Activated CD4-positive, alpha-beta T cell treated with anti-CD3 and anti-CD28 coated beads for 36 hours (primary cell): ENCODE results near the gene TMEM120B. TPM values are rescaled to one million over a fixed set of nuclear protein-coding genes. Genes with fewer than 3 reads are reported as not detected.
A peak's percentile ranks its signal among the peaks of the same experiment; 100 is the strongest.
"Not testable (repeated sequence)": the region's sequence is repeated elsewhere in the genome, so short reads cannot be mapped to it uniquely, and the experiment has no call there.

Source experiments
- ATAC-seq: fragments of 200-7000 bp; cut with Tn5 transposase; one replicate; pipeline ENCODE4 v1.10.0; 2021; ENCODE audit warnings: mild to moderate bottlenecking, moderate library complexity
- CTCF ChIA-PET: fragments of 350-600 bp; sonication (Branson Sonifier 250); formaldehyde crosslinking; loops from one replicate; lab custom pipeline; 2021; ENCODE audit warnings: antibody characterized with exemption; lab: Charles Lee
- POLR2A ChIA-PET: fragments of 350-600 bp; sonication (Branson Sonifier 250); formaldehyde crosslinking; loops from one replicate; lab custom pipeline; 2021; ENCODE audit warnings: antibody characterized with exemption, inconsistent platforms; lab: Charles Lee
- DNase-seq: peaks from one replicate; pipeline ENCODE4 v3.0.0-alpha.2; 2020
- H3K27ac Mint-ChIP-seq: one replicate; pipeline ENCODE4 v1.8.0; 2021; ENCODE audit warnings: mixed read lengths
- H3K27me3 Mint-ChIP-seq: one replicate; pipeline ENCODE4 v1.8.0; 2021; ENCODE audit warnings: mixed read lengths
- H3K36me3 Mint-ChIP-seq: one replicate; pipeline ENCODE4 v1.8.0; 2021; ENCODE audit warnings: low read depth, mixed read lengths
- H3K4me1 Mint-ChIP-seq: one replicate; pipeline ENCODE4 v1.8.0; 2021; ENCODE audit warnings: mixed read lengths
- H3K4me3 Mint-ChIP-seq: one replicate; pipeline ENCODE4 v1.8.0; 2021; ENCODE audit warnings: mild to moderate bottlenecking, moderate library complexity, mixed read lengths
- H3K9me3 Mint-ChIP-seq: one replicate; pipeline ENCODE4 v1.8.0; 2021; ENCODE audit warnings: low read depth, mixed read lengths
- intact Hi-C, 2 experiments: fragments of 100-400 bp; cut with DNase I in 1 of 2; cut with micrococcal nuclease in 1 of 2; formaldehyde crosslinking; loops; one replicate each; pipeline versions ENCODE4 v1.14.2 to v1.15.1; 2022 to 2024; cut with DNase I, micrococcal nuclease
- total RNA-seq, 2 experiments: library from RNA; stranded (reverse); gene quantifications; one replicate each; pipeline ENCODE4 v1.2.3, GENCODE V29; 2021

The TMEM120B gene
- total RNA-seq, 2 experiments from 2014 or later, result 8.8 to 11.7 TPM

DNA sequence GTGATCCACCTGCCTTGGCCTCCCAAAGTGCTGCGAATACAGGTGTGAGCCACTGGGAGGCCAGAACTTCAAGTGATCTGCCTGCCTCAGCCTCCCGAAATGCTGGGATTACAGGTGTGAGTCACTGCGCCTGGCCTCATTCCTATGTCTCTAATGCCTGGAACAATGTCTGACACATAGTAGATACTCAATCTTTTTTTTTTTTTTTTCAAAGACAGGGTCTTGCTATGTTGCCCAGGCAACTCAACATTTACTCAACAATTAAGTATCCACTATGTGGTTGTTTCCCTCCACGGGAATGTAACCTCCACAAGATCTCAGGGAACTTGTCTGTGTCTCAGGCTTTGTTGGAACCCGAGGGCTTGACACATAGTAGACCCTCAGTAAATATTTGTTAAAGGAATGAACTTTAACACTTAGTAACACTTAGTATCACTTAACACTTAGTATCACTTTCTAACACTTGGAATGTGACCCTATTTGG is 3.0 kb upstream of the TMEM120B start:
- DNase-seq (no peak), ATAC-seq (no peak)
- peaks cover 13% of the 10 kb centered on the region for H3K4me1 Mint-ChIP-seq
- no peaks in the 10 kb centered on the region for H3K27me3 Mint-ChIP-seq
- no peak overlapping the region for H3K4me3 Mint-ChIP-seq
- intact Hi-C loops, result no loop called here
- no peaks in the 10 kb centered on the region for H3K9me3 Mint-ChIP-seq
- POLR2A ChIA-PET, result no interaction called here
- CTCF ChIA-PET, result interaction anchor here (4.3 kb wide), 1 partner anchor 84 kb away, joined by 40 read pairs; the partner anchor contains the start of gene RHOF
- peaks cover 3% of the 10 kb centered on the region for H3K36me3 Mint-ChIP-seq
- no peak overlapping the region for H3K27ac Mint-ChIP-seq

DNA sequence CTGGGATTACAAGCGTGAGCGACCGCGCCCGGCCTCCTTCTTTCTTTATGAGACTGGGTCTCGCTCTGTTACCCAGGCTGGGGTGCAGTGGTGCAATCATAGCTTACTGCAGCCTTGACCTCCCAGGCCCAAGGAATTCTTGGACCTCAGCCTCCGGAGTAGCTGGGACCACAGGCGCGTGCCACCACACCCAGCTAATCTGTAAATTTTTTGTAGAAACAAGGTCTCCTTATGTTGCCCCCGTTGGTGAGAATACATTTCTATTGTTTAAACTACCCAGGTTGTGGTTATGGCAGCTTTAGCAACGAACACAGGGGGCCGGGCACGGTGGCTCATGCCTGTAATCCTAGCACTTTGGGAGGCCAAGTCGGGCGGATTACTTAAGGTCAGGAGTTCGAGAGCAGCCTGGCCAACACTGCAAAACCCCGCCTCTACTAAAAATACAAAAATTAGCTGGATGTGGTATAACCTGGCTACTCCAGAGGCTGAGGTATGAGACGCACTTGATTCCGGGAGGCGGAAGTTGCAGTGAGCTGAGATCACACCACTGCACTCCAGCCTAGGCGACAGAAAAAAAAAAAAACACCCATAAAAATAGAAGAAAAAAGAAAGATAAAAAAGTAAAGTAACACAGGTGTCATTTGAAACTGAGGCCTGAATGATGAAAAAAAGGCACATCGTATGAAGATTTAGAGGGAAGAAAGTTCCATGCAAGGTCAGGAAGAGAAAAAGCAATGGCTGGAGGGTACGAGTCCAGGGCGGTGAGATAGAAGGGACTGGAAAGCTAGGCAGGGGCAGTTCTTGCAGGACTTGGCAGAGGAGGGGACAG is 977 bp upstream of the TMEM120B start:
- H3K27ac Mint-ChIP-seq, result peak overlapping the region; percentile 91
- ATAC-seq, result peak; percentile 47
- intact Hi-C loops, result loop anchor here (1.0 to 5.0 kb wide), 13 partner anchors 24 to 516 kb away; partner anchors contain the start of genes ANAPC5 (in 1 of the 2), DIABLO (in 1 of the 2), ORAI1 (in 1 of the 2) and PSMD9 (in 1 of the 2)
- peaks cover 6% of the 10 kb centered on the region for H3K36me3 Mint-ChIP-seq
- peak; percentile 49 for DNase-seq
- ChIA-PET CTCF (interaction anchor here (0.6 to 4.3 kb wide), 12 partner anchors 13 to 208 kb away, joined by 3 to 40 read pairs (median 4); partner anchors contain the start of genes PSMD9 and RHOF), POLR2A (interaction anchor here (0.7 kb wide), 1 partner anchor 84 kb away, joined by 4 read pairs; no protein-coding TSS in a partner anchor)
- H3K9me3 Mint-ChIP-seq, result no peaks in the 10 kb centered on the region
- peaks cover 16% of the 10 kb centered on the region for H3K4me1 Mint-ChIP-seq
- no peaks in the 10 kb centered on the region for H3K27me3 Mint-ChIP-seq
- peak overlapping the region; percentile 95 for H3K4me3 Mint-ChIP-seq

DNA sequence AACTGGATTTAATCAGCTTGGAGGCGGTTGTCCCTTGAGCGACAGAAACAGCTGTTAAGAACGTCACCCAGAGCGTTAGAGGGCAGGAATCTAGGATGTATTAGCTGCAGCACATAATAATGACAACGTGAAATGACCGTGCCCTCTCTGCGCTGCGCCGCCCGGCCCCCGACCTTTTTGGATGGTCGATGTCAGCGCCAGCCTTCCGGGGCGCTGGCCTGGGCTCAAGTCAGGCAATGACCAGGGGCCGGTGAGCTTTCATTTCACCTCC is 427 bp upstream of the TMEM120B start:
- POLR2A ChIA-PET, result interaction anchor here (0.7 to 1.0 kb wide), 2 partner anchors 83 to 85 kb away, joined by 3 to 4 read pairs; no protein-coding TSS in a partner anchor
- H3K27me3 Mint-ChIP-seq, result no peaks in the 10 kb centered on the region
- CTCF ChIA-PET, result interaction anchor here (0.6 to 4.3 kb wide), 14 partner anchors 8 to 218 kb away, joined by 3 to 40 read pairs (median 4); partner anchors contain the start of genes MORN3, PSMD9 and RHOF
- peaks cover 16% of the 10 kb centered on the region for H3K4me1 Mint-ChIP-seq
- ATAC-seq, result peak; percentile 46
- no peaks in the 10 kb centered on the region for H3K9me3 Mint-ChIP-seq
- H3K36me3 Mint-ChIP-seq, result peaks cover 6% of the 10 kb centered on the region
- H3K4me3 Mint-ChIP-seq, result peak overlapping the region; percentile 95
- intact Hi-C loops, result loop anchor here (1.0 to 5.0 kb wide), 13 partner anchors 25 to 515 kb away; partner anchors contain the start of genes ANAPC5 (in 1 of the 2), DIABLO (in 1 of the 2), ORAI1 (in 1 of the 2) and PSMD9 (in 1 of the 2)
- peak; percentile 30 for DNase-seq
- peak overlapping the region; percentile 91 for H3K27ac Mint-ChIP-seq

DNA sequence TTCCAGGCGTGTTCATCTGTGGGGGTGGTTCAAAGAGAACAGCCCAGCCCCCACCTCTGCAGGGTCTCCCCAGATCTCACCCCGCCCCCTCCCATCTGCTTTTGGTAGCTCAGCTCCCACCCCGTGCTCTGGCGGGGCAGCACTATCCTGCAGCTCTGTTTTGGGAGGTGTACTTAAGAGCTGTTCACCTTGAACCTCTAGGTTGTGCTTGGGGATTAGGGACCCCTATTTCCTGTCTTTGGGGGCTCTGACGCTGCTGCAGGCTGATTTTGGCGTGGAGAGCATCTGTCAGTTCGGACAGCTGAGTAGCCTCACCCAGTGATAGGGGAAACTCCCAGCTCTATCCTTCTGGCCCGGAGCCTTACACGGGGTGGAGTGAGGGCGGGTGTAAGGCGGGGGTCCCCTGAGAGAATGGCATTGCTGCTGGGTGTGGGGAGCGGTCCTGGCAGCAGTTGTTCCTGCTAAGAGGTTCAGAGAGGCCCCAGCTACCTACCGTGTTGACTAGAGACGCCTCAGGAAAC is 765 bp downstream of the TMEM120B start:
- DNase-seq (no peak), ATAC-seq (no peak)
- ChIA-PET POLR2A (no interaction called here), CTCF (interaction anchor here (0.6 to 4.3 kb wide), 13 partner anchors 9 to 219 kb away, joined by 3 to 40 read pairs (median 3); partner anchors contain the start of genes PSMD9 and RHOF)
- peak overlapping the region; percentile 95 for H3K4me3 Mint-ChIP-seq
- H3K9me3 Mint-ChIP-seq, result no peaks in the 10 kb centered on the region
- intact Hi-C loops, result loop anchor here (2.0 to 5.0 kb wide), 3 partner anchors 79 to 514 kb away; partner anchors contain the start of genes DIABLO (in 1 of the 2) and RHOF (in 1 of the 2)
- H3K27ac Mint-ChIP-seq, result peak overlapping the region; percentile 25
- peaks cover 9% of the 10 kb centered on the region for H3K36me3 Mint-ChIP-seq
- no peaks in the 10 kb centered on the region for H3K27me3 Mint-ChIP-seq
- H3K4me1 Mint-ChIP-seq, result peaks cover 16% of the 10 kb centered on the region

DNA sequence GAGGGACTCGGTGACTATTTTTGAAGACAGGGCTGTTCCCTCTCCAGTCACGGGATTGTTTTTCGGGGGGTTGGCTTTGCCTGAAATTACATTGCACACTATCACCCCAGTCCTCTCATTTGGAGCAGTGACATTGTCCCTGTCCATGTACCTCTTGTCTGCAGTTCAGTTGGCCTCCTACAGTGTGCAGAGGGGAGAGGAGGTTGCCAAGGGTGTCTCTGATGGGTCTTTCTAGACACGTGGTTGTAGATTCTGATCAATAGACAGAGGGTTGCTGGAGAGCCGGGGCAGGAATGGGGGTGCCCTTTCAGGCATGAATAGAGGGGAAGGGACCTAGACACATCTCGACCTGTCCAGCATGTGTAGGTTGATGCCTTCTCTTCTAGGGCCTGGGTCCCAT is 1.2 kb downstream of the TMEM120B start:
- Mint-ChIP-seq H3K4me1 (peaks cover 16% of the 10 kb centered on the region), H3K27me3 (no peaks in the 10 kb centered on the region), H3K4me3 (peak overlapping the region; percentile 95), H3K36me3 (peaks cover 10% of the 10 kb centered on the region), H3K9me3 (no peaks in the 10 kb centered on the region), H3K27ac (no peak overlapping the region)
- intact Hi-C loops, result loop anchor here (2.0 to 5.0 kb wide), 3 partner anchors 79 to 514 kb away; partner anchors contain the start of genes DIABLO (in 1 of the 2) and RHOF (in 1 of the 2)
- DNase-seq (no peak), ATAC-seq (no peak)
- CTCF ChIA-PET, result interaction anchor here (0.6 to 4.3 kb wide), 7 partner anchors 9 to 174 kb away, joined by 3 to 40 read pairs (median 5); partner anchors contain the start of genes PSMD9 and RHOF
- POLR2A ChIA-PET, result no interaction called here

DNA sequence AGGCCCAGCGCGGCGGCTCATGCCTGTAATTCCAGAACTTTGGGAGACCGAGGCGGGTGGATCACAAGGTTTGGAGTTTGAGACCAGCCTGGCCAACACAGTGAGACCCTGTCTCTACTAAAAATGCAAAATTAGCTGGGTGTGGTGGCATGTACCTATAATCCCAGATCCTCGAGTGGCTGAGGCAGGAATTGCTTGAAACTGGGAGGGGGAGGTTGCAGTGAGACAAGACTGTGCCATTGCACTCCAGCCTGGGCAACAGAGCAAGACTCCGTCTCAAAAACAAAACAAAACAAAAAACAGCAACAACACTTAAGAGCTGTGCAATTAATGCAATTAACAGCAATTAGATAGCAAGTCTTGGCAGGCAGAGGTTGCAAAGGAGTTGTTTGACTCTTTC is 2.5 kb downstream of the TMEM120B start:
- Mint-ChIP-seq H3K36me3 (peaks cover 15% of the 10 kb centered on the region), H3K4me1 (peaks cover 16% of the 10 kb centered on the region)
- H3K9me3 Mint-ChIP-seq, H3K4me3 Mint-ChIP-seq, ATAC-seq, H3K27me3 Mint-ChIP-seq, POLR2A ChIA-PET, H3K27ac Mint-ChIP-seq, intact Hi-C loops, DNase-seq: not testable (repeated sequence)
- CTCF ChIA-PET, result interaction anchor here (0.6 kb wide), 1 partner anchor 46 kb away, joined by 3 read pairs; no protein-coding TSS in a partner anchor

DNA sequence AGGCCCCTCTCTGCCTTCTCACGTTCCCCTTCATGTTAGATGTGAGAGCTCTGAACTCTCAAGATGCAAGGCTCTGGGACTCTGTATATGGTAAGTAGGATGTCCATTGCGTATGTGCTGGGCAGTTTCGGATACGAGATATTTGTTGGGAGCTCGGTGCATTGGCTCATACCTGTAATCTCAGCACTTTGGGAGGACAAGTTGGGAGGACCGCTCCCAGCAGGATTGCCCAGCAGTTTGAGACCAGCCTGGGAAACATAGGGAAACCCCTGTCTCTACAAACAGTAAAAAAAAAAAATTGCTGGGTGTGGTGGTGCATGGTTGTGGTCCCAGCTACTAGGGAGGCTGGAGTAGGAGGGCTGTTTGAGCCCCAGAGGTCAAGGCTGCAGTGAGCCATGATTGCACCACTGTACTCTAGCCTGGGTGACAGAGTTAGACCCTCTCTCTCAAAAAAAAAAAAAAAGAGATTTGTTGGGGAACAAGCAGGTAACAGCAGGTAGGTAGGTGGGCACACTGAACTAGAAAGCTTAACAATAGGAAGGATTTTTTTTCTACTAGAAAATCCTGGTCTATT is 3.4 kb downstream of the TMEM120B start:
- Mint-ChIP-seq H3K27me3 (no peaks in the 10 kb centered on the region), H3K9me3 (no peaks in the 10 kb centered on the region), H3K36me3 (peaks cover 15% of the 10 kb centered on the region), H3K4me1 (peaks cover 16% of the 10 kb centered on the region), H3K4me3 (no peak overlapping the region), H3K27ac (no peak overlapping the region)
- ATAC-seq (no peak), DNase-seq (no peak)
- ChIA-PET POLR2A (interaction anchor here (0.6 kb wide), 1 partner anchor 9 kb away, joined by 6 read pairs; no protein-coding TSS in a partner anchor), CTCF (no interaction called here)
- intact Hi-C loops, result no loop called here

DNA sequence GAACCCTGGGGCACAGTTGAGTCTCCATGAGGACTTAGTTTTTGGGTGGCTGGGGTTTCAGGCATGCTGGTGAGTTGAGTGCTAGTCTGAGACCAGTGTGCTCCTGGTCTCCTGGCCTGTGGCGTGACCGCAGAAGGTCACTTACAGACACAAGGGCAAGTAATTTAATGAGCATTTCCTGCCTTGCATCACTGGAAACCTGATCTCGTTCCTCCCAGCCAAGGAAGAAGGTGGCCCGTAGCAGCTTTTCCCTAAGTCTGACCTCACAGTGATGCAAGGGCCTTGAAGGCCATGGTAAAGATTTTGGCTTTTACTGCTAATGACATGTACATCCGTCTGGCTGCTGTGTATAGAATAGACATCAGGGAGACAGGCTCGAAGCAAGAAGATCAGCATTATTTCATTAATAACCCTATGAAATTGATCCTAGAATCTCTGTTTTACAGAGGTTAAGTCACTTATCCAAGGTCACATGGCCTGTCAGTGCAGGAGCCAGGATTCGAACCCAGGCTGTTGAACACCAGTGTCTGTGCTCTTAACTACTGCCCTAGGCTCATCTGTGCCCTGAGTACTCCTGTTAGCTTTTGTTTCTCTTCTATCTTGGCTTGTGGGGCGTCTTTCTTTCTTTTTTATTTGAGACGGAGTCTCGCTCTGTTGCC is 4.6 kb downstream of the TMEM120B start:
- intact Hi-C loops, result no loop called here
- H3K9me3 Mint-ChIP-seq, result no peaks in the 10 kb centered on the region
- H3K36me3 Mint-ChIP-seq, result peaks cover 15% of the 10 kb centered on the region
- H3K4me1 Mint-ChIP-seq, result peaks cover 11% of the 10 kb centered on the region
- ChIA-PET CTCF (interaction anchor here (1.1 kb wide), 1 partner anchor 77 kb away, joined by 4 read pairs; no protein-coding TSS in a partner anchor), POLR2A (no interaction called here)
- no peak overlapping the region for H3K27ac Mint-ChIP-seq
- H3K4me3 Mint-ChIP-seq, result no peak overlapping the region
- H3K27me3 Mint-ChIP-seq, result no peaks in the 10 kb centered on the region
- DNase-seq, result no peak
- ATAC-seq, result no peak

DNA sequence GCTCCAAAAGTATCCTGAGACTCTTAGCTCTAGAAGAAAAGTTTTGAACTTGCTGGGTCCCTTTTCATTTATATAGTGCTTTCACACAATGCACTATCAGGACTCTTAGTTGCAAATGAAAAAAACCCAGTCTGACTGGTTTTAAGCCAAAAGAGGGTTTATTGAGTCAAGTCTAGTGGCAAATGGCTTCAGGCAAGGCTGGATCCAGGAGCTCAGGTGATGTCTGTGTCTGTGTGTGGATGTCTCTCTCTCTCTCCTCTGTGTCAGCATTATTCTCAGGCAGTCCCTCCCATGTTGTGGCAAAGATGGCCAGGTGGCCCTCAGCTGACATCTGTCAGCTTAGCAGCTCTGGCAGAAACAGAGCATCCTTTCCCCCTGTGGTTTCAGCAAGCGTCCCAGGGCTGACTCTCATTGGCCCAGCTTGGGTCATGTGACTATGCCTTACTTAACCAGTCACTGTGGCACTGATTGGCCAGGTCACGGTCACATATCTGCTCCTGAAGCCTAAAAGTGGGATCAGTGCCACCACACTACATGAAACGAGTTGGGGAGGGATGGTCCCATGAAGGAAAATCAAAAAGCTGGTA is 6.2 kb downstream of the TMEM120B start:
- intact Hi-C loops, result no loop called here
- no peaks in the 10 kb centered on the region for H3K27me3 Mint-ChIP-seq
- DNase-seq (peak; percentile 31), ATAC-seq (peak; percentile 69)
- POLR2A ChIA-PET, result interaction anchor here (0.6 kb wide), 1 partner anchor 91 kb away, joined by 3 read pairs; no protein-coding TSS in a partner anchor
- peaks cover 16% of the 10 kb centered on the region for H3K36me3 Mint-ChIP-seq
- H3K27ac Mint-ChIP-seq, result no peak overlapping the region
- H3K9me3 Mint-ChIP-seq, result no peaks in the 10 kb centered on the region
- CTCF ChIA-PET, result interaction anchor here (0.6 to 1.1 kb wide), 5 partner anchors 10 to 176 kb away, joined by 3 to 4 read pairs (median 3); no protein-coding TSS in a partner anchor
- H3K4me1 Mint-ChIP-seq, result peaks cover 6% of the 10 kb centered on the region
- H3K4me3 Mint-ChIP-seq, result no peak overlapping the region

DNA sequence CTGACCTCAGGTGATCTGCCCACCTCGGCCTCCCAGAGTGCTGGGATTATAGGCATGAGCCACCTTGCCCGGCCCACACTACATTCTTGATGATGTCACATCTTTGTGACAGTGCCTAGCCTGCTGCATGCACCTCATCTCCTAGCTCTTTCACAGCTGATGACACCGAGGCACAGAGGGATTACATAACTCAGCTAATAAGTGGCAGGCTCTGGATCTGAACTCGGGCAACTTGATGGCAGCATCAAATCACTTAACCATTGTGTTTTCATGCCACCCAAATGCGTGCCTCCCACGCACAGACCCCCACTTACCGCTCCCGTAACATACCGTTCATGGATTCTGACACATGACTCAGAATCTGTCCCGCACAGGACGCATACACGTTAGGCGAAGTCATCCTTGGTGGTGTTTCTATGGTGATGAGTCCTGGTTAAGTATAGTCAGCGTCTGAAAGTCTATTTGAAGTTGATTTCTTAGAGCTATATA is 7.4 kb downstream of the TMEM120B start:
- ATAC-seq (no peak), DNase-seq (no peak)
- ChIA-PET POLR2A (no interaction called here), CTCF (interaction anchor here (0.5 to 0.6 kb wide), 2 partner anchors 45 to 67 kb away, joined by 3 read pairs; no protein-coding TSS in a partner anchor)
- no peak overlapping the region for H3K4me3 Mint-ChIP-seq
- intact Hi-C loops, result no loop called here
- no peaks in the 10 kb centered on the region for H3K27me3 Mint-ChIP-seq
- H3K27ac Mint-ChIP-seq, result no peak overlapping the region
- H3K36me3 Mint-ChIP-seq, result peaks cover 14% of the 10 kb centered on the region
- H3K4me1 Mint-ChIP-seq, result no peaks in the 10 kb centered on the region
- H3K9me3 Mint-ChIP-seq, result no peaks in the 10 kb centered on the region
